Panc1 (cell line): ENCODE results near the gene ZFYVE27.

Experiments
- CTCF ChIP-seq: fragments of 450-650 bp; IDR thresholded peaks from 2 replicates; pipeline ENCODE4 v1.5.1; 2017; ENCODE audit warnings: mild to moderate bottlenecking
- POLR2AphosphoS5 ChIP-seq: IDR thresholded peaks from 2 replicates; pipeline ENCODE4 v1.6.1; 2012; ENCODE audit warnings: mild to moderate bottlenecking, low read depth, low read length, moderate library complexity
- REST ChIP-seq, 2 experiments: IDR thresholded peaks; 2 replicates each; pipeline ENCODE4 v1.6.1; 2011 to 2012; ENCODE audit warnings: low read depth in 2 of 2, control low read depth in 1 of 2, low read length in 1 of 2, mild to moderate bottlenecking in 1 of 2, moderate library complexity in 1 of 2; ENCODE audit not compliant: insufficient read depth in 1 of 2
- SIN3A ChIP-seq: IDR thresholded peaks from 2 replicates; pipeline ENCODE4 v1.6.1; 2012; ENCODE audit warnings: low read depth, mild to moderate bottlenecking, low read length, moderate library complexity, borderline replicate concordance; ENCODE audit not compliant: insufficient read depth
- TCF7L2 ChIP-seq: IDR thresholded peaks from 2 replicates; pipeline ENCODE4 v1.6.1; 2011; ENCODE audit warnings: mild to moderate bottlenecking, low read depth, low read length, inconsistent platforms

GRCh38 chr10:97689559-97690020, 47.3 kb upstream of the ZFYVE27 start:
- no peak for TF ChIP-seq CTCF
- TF ChIP-seq TCF7L2: no peak
- no peak for TF ChIP-seq POLR2AphosphoS5
- TF ChIP-seq SIN3A: no peak
- TF ChIP-seq REST (IDR thresholded peaks at IDR 0.05; ENCODE audit: insufficient read depth in 1 of 2, low read depth in 2 of 2, low read length in 1 of 2): no peak
